GM23338 (cell line): ENCODE data around the gene TP53I13. TPM values are rescaled to one million over a fixed set of nuclear protein-coding genes. Genes with fewer than 3 reads are reported as not detected.

Source experiments
- ATAC-seq: fragments of 200-7000 bp; cut with Tn5 transposase; 3 replicates; pipeline ENCODE4 v1.9.1; 2020
- DNase-seq: peaks from one replicate; pipeline ENCODE4 v3.0.0-alpha.2; 2015; ENCODE audit warnings: low spot score
- H2AFZ ChIP-seq: fragments of 200-600 bp; sonication (generic); 2 replicates; pipeline ENCODE4 v1.8.0; 2016; ENCODE audit warnings: antibody characterized with exemption, mild to moderate bottlenecking, moderate library complexity
- H3F3A ChIP-seq: fragments of 200-600 bp; sonication (generic); replicated peaks from 2 replicates; pipeline ENCODE4 v1.8.0; 2017; ENCODE audit warnings: antibody characterized with exemption, mixed run types, low read depth
- H3K27ac ChIP-seq: fragments of 200-600 bp; sonication (generic); 2 replicates; pipeline ENCODE4 v1.6.1; 2016; ENCODE audit warnings: low read depth
- H3K27me3 ChIP-seq: fragments of 200-600 bp; sonication (generic); 2 replicates; pipeline ENCODE4 v1.8.0; 2016; ENCODE audit warnings: mild to moderate bottlenecking, mixed run types, moderate library complexity; ENCODE audit not compliant: insufficient read depth
- H3K36me3 ChIP-seq: fragments of 200-600 bp; sonication (generic); 2 replicates; pipeline ENCODE4 v1.8.0; 2016; ENCODE audit warnings: mild to moderate bottlenecking; ENCODE audit not compliant: insufficient read depth
- H3K4me1 ChIP-seq: fragments of 200-600 bp; sonication (generic); 2 replicates; pipeline ENCODE4 v1.8.0; 2016; ENCODE audit warnings: mild to moderate bottlenecking, moderate library complexity; ENCODE audit not compliant: insufficient read depth
- H3K4me2 ChIP-seq: fragments of 200-600 bp; sonication (generic); 2 replicates; pipeline ENCODE4 v1.7.1; 2017; ENCODE audit warnings: mixed run types
- H3K4me3 ChIP-seq: fragments of 200-600 bp; sonication (generic); 2 replicates; pipeline ENCODE4 v1.6.1; 2016; ENCODE audit warnings: mixed run types
- H3K79me2 ChIP-seq: fragments of 200-600 bp; sonication (generic); replicated peaks from 2 replicates; pipeline ENCODE4 v1.8.0; 2017; ENCODE audit warnings: mild to moderate bottlenecking; ENCODE audit not compliant: insufficient read depth
- H3K9me2 ChIP-seq: fragments of 200-600 bp; sonication (generic); 2 replicates; pipeline ENCODE4 v1.8.0; 2017; ENCODE audit not compliant: insufficient read depth
- H4K20me1 ChIP-seq: fragments of 200-600 bp; sonication (generic); replicated peaks from 2 replicates; pipeline ENCODE4 v1.8.0; 2017; ENCODE audit warnings: mild to moderate bottlenecking; ENCODE audit not compliant: insufficient read depth
- H3K27ac Mint-ChIP-seq: 2 replicates; pipeline ENCODE4 v1.8.0; 2020; ENCODE audit warnings: inconsistent platforms, mild to moderate bottlenecking, moderate library complexity, mixed read lengths
- H3K27me3 Mint-ChIP-seq: 3 replicates; pipeline ENCODE4 v1.8.0; 2022; ENCODE audit warnings: low read depth, mild to moderate bottlenecking, moderate library complexity, mixed read lengths, inconsistent platforms; ENCODE audit not compliant: insufficient read depth, poor library complexity
- H3K36me3 Mint-ChIP-seq: 3 replicates; pipeline ENCODE4 v1.8.0; 2021; ENCODE audit warnings: low read depth, mild to moderate bottlenecking, inconsistent platforms, moderate library complexity, mixed read lengths
- H3K4me1 Mint-ChIP-seq: 3 replicates; pipeline ENCODE4 v1.8.0; 2020; ENCODE audit warnings: mild to moderate bottlenecking, inconsistent platforms, mixed read lengths
- H3K4me3 Mint-ChIP-seq: 3 replicates; pipeline ENCODE4 v1.8.0; 2021; ENCODE audit warnings: moderate library complexity, mild to moderate bottlenecking, inconsistent platforms, mixed read lengths
- H3K9me3 Mint-ChIP-seq: 3 replicates; pipeline ENCODE4 v1.8.0; 2020; ENCODE audit warnings: moderate library complexity, mild to moderate bottlenecking, inconsistent platforms, mixed read lengths
- CTCF ChIP-seq, 2 experiments: fragments of 200-600 bp in 1 of 2; sonication (generic) in 1 of 2; conservative IDR thresholded peaks; 2 replicates each; pipeline versions ENCODE4 v1.5.1 to v1.6.1; 2016 to 2017; ENCODE audit warnings: antibody characterized with exemption in 2 of 2, low read depth in 2 of 2, mild to moderate bottlenecking in 2 of 2, moderate library complexity in 1 of 2
- EZH2 ChIP-seq: fragments of 200-600 bp; sonication (generic); IDR thresholded peaks from one replicate; pipeline ENCODE4 v1.8.0; 2017; ENCODE audit warnings: antibody characterized with exemption, mild to moderate bottlenecking, low read depth; ENCODE audit not compliant: unreplicated experiment
- EZH2phosphoT487 ChIP-seq: fragments of 200-600 bp; sonication (generic); IDR thresholded peaks from one replicate; pipeline ENCODE4 v1.8.1; 2018; ENCODE audit warnings: antibody characterized with exemption; ENCODE audit not compliant: unreplicated experiment
- JUNB ChIP-seq: IDR thresholded peaks from one replicate; pipeline ENCODE4 v1.6.1; 2016; ENCODE audit warnings: antibody characterized with exemption; ENCODE audit not compliant: unreplicated experiment
- NANOG ChIP-seq: IDR thresholded peaks from 2 replicates; pipeline ENCODE4 v1.6.1; 2016; ENCODE audit warnings: antibody characterized with exemption, borderline replicate concordance
- REST ChIP-seq: IDR thresholded peaks from one replicate; pipeline ENCODE4 v1.6.1; 2018; ENCODE audit warnings: antibody characterized with exemption; ENCODE audit not compliant: unreplicated experiment
- STAT1 ChIP-seq: IDR thresholded peaks from one replicate; pipeline ENCODE4 v1.6.1; 2016; ENCODE audit warnings: antibody characterized with exemption; ENCODE audit not compliant: unreplicated experiment
- ZNF114 ChIP-seq: fragments of 250-450 bp; sonication (Bioruptor Pico); IDR thresholded peaks from 2 replicates; pipeline ENCODE4 v1.5.0; 2020; ENCODE audit warnings: mild to moderate bottlenecking, moderate library complexity
- ZNF331 ChIP-seq: fragments of 250-450 bp; sonication (Bioruptor Pico); IDR thresholded peaks from 2 replicates; pipeline ENCODE4 v1.5.0; 2020; ENCODE audit warnings: low read depth, mild to moderate bottlenecking, moderate library complexity
- ZNF462 ChIP-seq: fragments of 250-450 bp; sonication (Bioruptor Pico); IDR thresholded peaks from 2 replicates; pipeline ENCODE4 v1.5.0; 2020; ENCODE audit warnings: mild to moderate bottlenecking, moderate library complexity
- polyA plus RNA-seq: library from polyadenylated mRNA; unstranded; fragments of >200 nt; fragmentation: Nextera tagmentation; extraction: Ambion mirVana; gene quantifications from 2 replicates; pipeline ENCODE4 v1.2.1, GENCODE V29; 2016
- total RNA-seq: library from RNA; depleted of rRNA; stranded (reverse); fragments of >200 nt; shearing (Covaris generic); gene quantifications from 2 replicates; pipeline ENCODE4 v1.2.3, GENCODE V29; 2014

The TP53I13 gene
- total and polyA plus RNA-seq, 2 experiments from 2014 or later, result 21.0 to 38.9 TPM

- H3K27me3 Mint-ChIP-seq, result peaks cover 41% of the 10 kb centered on the region
- Histone ChIP-seq H3F3A (peaks cover 23% of the 10 kb centered on the region), H3K4me3 (no peak overlapping the region), H3K36me3 (no peaks in the 10 kb centered on the region; the same call in 1 of the 2 replicates), H3K27ac (no peak overlapping the region), H3K4me2 (no peak overlapping the region), H3K79me2 (no peaks in the 10 kb centered on the region), H3K27me3 (peaks cover 40% of the 10 kb centered on the region), H3K4me1 (peaks cover 8% of the 10 kb centered on the region), H4K20me1 (no peaks in the 10 kb centered on the region; the same call in none of the 2 replicates), H3K9me2 (no peaks in the 10 kb centered on the region), H2AFZ (no peak overlapping the region)
- peak overlapping the region; percentile 5; the same call in 1 of the 3 replicates for H3K4me3 Mint-ChIP-seq
- H3K4me1 Mint-ChIP-seq, result peaks cover 15% of the 10 kb centered on the region
- no peaks in the 10 kb centered on the region for H3K9me3 Mint-ChIP-seq
- H3K36me3 Mint-ChIP-seq, result peaks cover 13% of the 10 kb centered on the region
- H3K27ac Mint-ChIP-seq, result no peak overlapping the region
- no peak for ATAC-seq
- DNase-seq, result no peak
- TF ChIP-seq ZNF331 (CRISPR knock-in tag) (no peak), NANOG (no peak), ZNF114 (CRISPR knock-in tag) (no peak)
These were observed 2.0 kb downstream of the TP53I13 start for GRCh38 chr17:29570521-29570920.

- no peak for DNase-seq
- Histone ChIP-seq H3K27me3 (peaks cover 30% of the 10 kb centered on the region), H3F3A (peaks cover 23% of the 10 kb centered on the region), H3K79me2 (no peaks in the 10 kb centered on the region), H2AFZ (no peak overlapping the region), H3K9me2 (no peaks in the 10 kb centered on the region), H3K4me1 (peaks cover 5% of the 10 kb centered on the region; the same call in 1 of the 2 replicates), H3K36me3 (no peaks in the 10 kb centered on the region; the same call in 1 of the 2 replicates), H3K27ac (no peak overlapping the region), H3K4me3 (no peak overlapping the region), H4K20me1 (no peaks in the 10 kb centered on the region; the same call in 1 of the 2 replicates), H3K4me2 (no peak overlapping the region)
- H3K27ac Mint-ChIP-seq, result no peak overlapping the region
- peaks cover 33% of the 10 kb centered on the region for H3K27me3 Mint-ChIP-seq
- ATAC-seq, result no peak
- no peaks in the 10 kb centered on the region for H3K9me3 Mint-ChIP-seq
- H3K4me3 Mint-ChIP-seq, result no peak overlapping the region
- peaks cover 10% of the 10 kb centered on the region; the same call in 2 of the 3 replicates for H3K4me1 Mint-ChIP-seq
- peaks cover 15% of the 10 kb centered on the region for H3K36me3 Mint-ChIP-seq
- TF ChIP-seq EZH2phosphoT487 (no peak), EZH2 (no peak), ZNF462 (CRISPR knock-in tag) (no peak), NANOG (no peak), REST (no peak), JUNB (no peak), CTCF (conservative IDR thresholded peaks at IDR 0.05; ENCODE audit: low read depth in 2 of 2) (no peak), ZNF114 (CRISPR knock-in tag) (no peak), STAT1 (no peak)
These were observed 3.0 kb downstream of the TP53I13 start for GRCh38 chr17:29571486-29571882.
